Heart left ventricle (tissue), 16 donors: ENCODE data around the gene LOXL3. TPM values are rescaled to one million over a fixed set of nuclear protein-coding genes. Genes with fewer than 3 reads are reported as not detected.

Experiments used
- ATAC-seq, 4 donors: fragments of 200-7000 bp; cut with Tn5 transposase; one replicate each; pipeline ENCODE4 v1.9.1; 2020 to 2022; ENCODE audit warnings: moderate library complexity in 4 of 4, mild to moderate bottlenecking in 3 of 4, moderate number of reproducible peaks in 1 of 4
- DNase-seq, 5 donors: peaks; one replicate each; pipeline ENCODE4 v3.0.0-alpha.2; 2020
- H3K27ac ChIP-seq, 12 donors: fragments of 200-600 bp; sonication (generic) in 4 of 12; one replicate each; pipeline versions ENCODE4 v1.5.0 to v1.8.0; 2016 to 2022; ENCODE audit warnings: mild to moderate bottlenecking in 2 of 12
- H3K27me3 ChIP-seq, 9 donors: fragments of 200-600 bp; sonication (generic) in 2 of 9; one replicate each; pipeline versions ENCODE4 v1.5.1 to v1.8.0; 2016 to 2022; ENCODE audit warnings: mild to moderate bottlenecking in 3 of 9
- H3K36me3 ChIP-seq, 9 donors: fragments of 200-600 bp; sonication (generic) in 2 of 9; one replicate each; pipeline versions ENCODE4 v1.5.0 to v1.8.0; 2018 to 2022; ENCODE audit warnings: mild to moderate bottlenecking in 2 of 9
- H3K4me1 ChIP-seq, 12 donors: fragments of 200-600 bp; sonication (generic) in 4 of 12; one replicate each; pipeline versions ENCODE4 v1.5.0 to v1.8.0; 2016 to 2022; ENCODE audit warnings: mild to moderate bottlenecking in 3 of 12
- H3K4me3 ChIP-seq, 12 donors: fragments of 200-600 bp; sonication (generic) in 4 of 12; one replicate each; pipeline versions ENCODE4 v1.5.0 to v1.8.0; 2017 to 2022; ENCODE audit warnings: mild to moderate bottlenecking in 9 of 12, moderate library complexity in 4 of 12
- H3K9me3 ChIP-seq, 12 donors: fragments of 200-600 bp; sonication (generic) in 4 of 12; one replicate each; pipeline versions ENCODE4 v1.5.0 to v1.8.0; 2016 to 2022; ENCODE audit warnings: mild to moderate bottlenecking in 1 of 12
- CTCF ChIP-seq, 12 donors: fragments of 200-600 bp; sonication (generic) in 4 of 12; IDR thresholded peaks; one replicate each; pipeline versions ENCODE4 v1.5.0 to v1.8.0; 2018 to 2022; ENCODE audit warnings: antibody characterized with exemption in 12 of 12, mild to moderate bottlenecking in 5 of 12
- POLR2A ChIP-seq, 2 donors: fragments of 450-650 bp; IDR thresholded peaks; one replicate each; pipeline ENCODE4 v1.6.1; 2017; ENCODE audit warnings: antibody characterized with exemption in 2 of 2, mild to moderate bottlenecking in 2 of 2, moderate library complexity in 2 of 2
- WGBS, 4 donors: extraction: QIAGEN DNeasy Blood & Tissue Kit in 2 of 4; methylation state at CpG; one replicate each; pipeline versions ENCODE4 v1.1.5 to v1.1.7; 2013 to 2018; 5-methylcytosine and 5-hydroxymethylcytosine counted together
- intact Hi-C, 10 donors: fragments of 100-400 bp; cut with DNase I; formaldehyde crosslinking; loops; one replicate each; pipeline versions ENCODE4 v1.11.1 to v1.14.2; 2022
- polyA plus RNA-seq, 2 donors: library from polyadenylated mRNA; stranded (reverse); fragments of 200-250 nt; gene quantifications; one replicate each; pipeline ENCODE4 v1.2.3, GENCODE V29; 2013
- total RNA-seq, 9 donors: library from RNA; depleted of rRNA in 2 of 9; stranded (reverse); fragments of >200 nt in 2 of 9; fragmentation: NEBNext Ultra II Directional in 3 of 9; extraction: Animal tissue kit (Norgen Biotek cat#: 25700) in 3 of 9; gene quantifications; one replicate each; pipeline versions ENCODE4 v1.1.0 to v1.2.4, GENCODE V29; 2016 to 2023
- donor health status: ischemic (EF 13 %, LVEDD 7.1; RV severe dilation, severe dysfunction).
- donor health status: healthy with polysubstance abuse.
- donor health status: DM: no; HTN: yes; CAD: no.
- donor health status: DM: no; HTN: no; CAD: no.
- donor health status: ischemic (EF 25% LVEDD 6.9; RV normal size, moderate dysfunction).
- donor health status: ischemic (EF 25% LVEDD 5.7; RV mildly dilated, moderate dysfunction).
- donor health status: healthy.
- donor health status: DM: yes; HTN: yes; CAD: no.
- donor health status: ischemic (EF 35%, LVEDD 5.7; RV mildly dilated, moderate dysfunction).
- donor health status: nonischemic (EF 11% LVEDD 7.7; RV severe dilation, severe dysfunction).
- donor health status: DM: yes; HTN: yes; CAD: no.
- donor health status: PGD.
- donor health status: ischemic (EF 29% LVEDD 5.4; RV normal size, mild dysfunction).
- donor health status: nonischemic (EF 23%, LVEDD 6.1; RV moderate dilation, normal function).

LOXL3 gene
- total and polyA plus RNA-seq, 11 donors: 1.5 to 8.7 (median 3.0) TPM

GRCh38 chr2:74534411-74534810 is 19.3 kb downstream of the LOXL3 start:
- no peak for ATAC-seq
- DNase-seq: peak in 2 of 5 donors; percentile 6 to 19
- H3K36me3 ChIP-seq: peaks cover 0 to 33% (median 24%) of the 10 kb centered on the region in 9 donors
- H3K27ac ChIP-seq: no peak overlapping the region
- intact Hi-C loops: loop anchor here in 5 of 10 donors (5.0 to 10.0 kb wide), 3 partner anchors 50 to 53 kb away; partner anchors contain the start of genes CCDC142 (in 1 of the 5) and TTC31 (in 1 of the 5)
- peaks cover 5 to 22% (median 14%) of the 10 kb centered on the region in 12 donors for H3K4me1 ChIP-seq
- 75 to 85% (median 80%) methylated on average over 9 to 12 of the region's 12 CpGs for WGBS, 4 donors
- no peak overlapping the region for H3K4me3 ChIP-seq
- no peaks in the 10 kb centered on the region for H3K27me3 ChIP-seq
- TF ChIP-seq CTCF (IDR thresholded peaks at IDR 0.05): no peak
- TF ChIP-seq POLR2A (IDR thresholded peaks at IDR 0.05): no peak
- H3K9me3 ChIP-seq: no peaks in the 10 kb centered on the region

GRCh38 chr2:74533464-74533863 is 20.3 kb downstream of the LOXL3 start:
- WGBS, 4 donors: 72 to 87% (median 84%) methylated on average over 4 of the region's 4 CpGs
- no peak for DNase-seq
- intact Hi-C loops: loop anchor here in 5 of 10 donors (5.0 to 10.0 kb wide), 3 partner anchors 51 to 54 kb away; partner anchors contain the start of genes CCDC142 (in 1 of the 5) and TTC31 (in 1 of the 5)

GRCh38 chr2:74532222-74532621 is 21.5 kb downstream of the LOXL3 start:
- TF ChIP-seq CTCF (IDR thresholded peaks at IDR 0.05) (peak in 8 of 12 donors; percentile 12 to 40 (median 18)), POLR2A (IDR thresholded peaks at IDR 0.05) (no peak)
- intact Hi-C loops: loop anchor here in 5 of 10 donors (5.0 to 10.0 kb wide), 3 partner anchors 50 to 55 kb away; partner anchors contain the start of genes CCDC142 (in 1 of the 5) and TTC31 (in 1 of the 5)
- Histone ChIP-seq H3K4me3 (no peak overlapping the region), H3K27me3 (no peaks in the 10 kb centered on the region), H3K27ac (no peak overlapping the region), H3K36me3 (peaks cover 0 to 46% (median 36%) of the 10 kb centered on the region in 9 donors), H3K4me1 (peaks cover 5 to 36% (median 26%) of the 10 kb centered on the region in 12 donors), H3K9me3 (no peaks in the 10 kb centered on the region)
- ATAC-seq (no peak), DNase-seq (no peak)

More at GRCh38 chr2:74533464-74533863, 20.3 kb downstream of the LOXL3 start:
- Histone ChIP-seq H3K9me3 (no peaks in the 10 kb centered on the region), H3K27me3 (no peaks in the 10 kb centered on the region), H3K4me1 (peaks cover 5 to 29% (median 19%) of the 10 kb centered on the region in 12 donors), H3K36me3 (peaks cover 0 to 33% (median 24%) of the 10 kb centered on the region in 9 donors), H3K4me3 (no peak overlapping the region), H3K27ac (no peak overlapping the region)
- no peak for TF ChIP-seq POLR2A (IDR thresholded peaks at IDR 0.05)
- TF ChIP-seq CTCF (IDR thresholded peaks at IDR 0.05): no peak
- ATAC-seq: no peak

GRCh38 chr2:74531666-74532065 is 22.1 kb downstream of the LOXL3 start:
- no peaks in the 10 kb centered on the region for H3K27me3 ChIP-seq
- DNase-seq (no peak), ATAC-seq (no peak)
- H3K9me3 ChIP-seq: no peaks in the 10 kb centered on the region
- peaks cover 5 to 36% (median 26%) of the 10 kb centered on the region in 12 donors for H3K4me1 ChIP-seq
- peaks cover 0 to 51% (median 41%) of the 10 kb centered on the region in 9 donors for H3K36me3 ChIP-seq
- H3K27ac ChIP-seq: no peak overlapping the region
- H3K4me3 ChIP-seq: peak overlapping the region in 1 of 12 donors; percentile 83
- WGBS, 4 donors: 70 to 81% (median 76%) methylated on average over 7 of the region's 7 CpGs
- intact Hi-C loops: loop anchor here in 7 of 10 donors (2.0 to 10.0 kb wide), 6 partner anchors 15 to 56 kb away; partner anchors contain the start of genes CCDC142 (in 2 of the 7) and TTC31 (in 2 of the 7)
- no peak for TF ChIP-seq POLR2A (IDR thresholded peaks at IDR 0.05)
- TF ChIP-seq CTCF (IDR thresholded peaks at IDR 0.05): no peak
